Loucy (cell line): ENCODE results near the gene DNAL4.

Source experiments
- H2AFZ ChIP-seq: fragments of 200-600 bp; sonication (generic); 2 replicates; pipeline ENCODE4 v1.6.0; 2016; ENCODE audit warnings: antibody characterized with exemption, mild to moderate bottlenecking, low read length, moderate library complexity
- H3F3A ChIP-seq: fragments of 200-600 bp; 2 replicates; pipeline ENCODE4 v1.6.0; 2016; ENCODE audit warnings: antibody characterized with exemption, low read depth, mild to moderate bottlenecking
- H3K27me3 ChIP-seq: fragments of 200-600 bp; sonication (generic); 2 replicates; pipeline ENCODE4 v1.6.1; 2014; ENCODE audit warnings: low read length, mild to moderate bottlenecking; ENCODE audit not compliant: insufficient read depth, poor library complexity, severe bottlenecking
- H3K36me3 ChIP-seq: fragments of 200-600 bp; sonication (generic); 2 replicates; pipeline ENCODE4 v1.6.1; 2016; ENCODE audit warnings: low read length; ENCODE audit not compliant: insufficient read depth
- H3K4me1 ChIP-seq: fragments of 200-600 bp; sonication (generic); 2 replicates; pipeline ENCODE4 v1.5.1; 2014; ENCODE audit warnings: low read length, mild to moderate bottlenecking; ENCODE audit not compliant: insufficient read depth, poor library complexity, severe bottlenecking
- H3K4me2 ChIP-seq: fragments of 200-600 bp; sonication (generic); 2 replicates; pipeline ENCODE4 v1.6.0; 2014; ENCODE audit warnings: antibody characterized with exemption, low read length, low read depth, mild to moderate bottlenecking; ENCODE audit not compliant: poor library complexity, severe bottlenecking
- H3K4me3 ChIP-seq: fragments of 200-600 bp; sonication (generic); 2 replicates; pipeline ENCODE4 v1.5.1; 2014; ENCODE audit warnings: low read length, mild to moderate bottlenecking, mixed read lengths; ENCODE audit not compliant: poor library complexity, severe bottlenecking
- H3K79me2 ChIP-seq: fragments of 200-600 bp; sonication (generic); 2 replicates; pipeline ENCODE4 v1.6.1; 2014; ENCODE audit warnings: low read length; ENCODE audit not compliant: insufficient read depth
- H3K9ac ChIP-seq: fragments of 200-600 bp; sonication (generic); 2 replicates; pipeline ENCODE4 v1.6.0; 2014; ENCODE audit warnings: mild to moderate bottlenecking, low read depth, low read length, moderate library complexity; ENCODE audit not compliant: poor library complexity, severe bottlenecking
- H3K9me2 ChIP-seq: fragments of 200-600 bp; sonication (generic); replicated peaks from 2 replicates; pipeline ENCODE4 v1.6.1; 2016; ENCODE audit warnings: low read depth, low read length, mixed read lengths
- H3K9me3 ChIP-seq: fragments of 200-600 bp; sonication (generic); 2 replicates; pipeline ENCODE4 v1.6.1; 2014; ENCODE audit warnings: mild to moderate bottlenecking, antibody characterized with exemption, low read length, low read depth; ENCODE audit not compliant: insufficient read depth
- H4K20me1 ChIP-seq: fragments of 200-600 bp; sonication (generic); 2 replicates; pipeline ENCODE4 v1.6.0; 2014; ENCODE audit warnings: antibody characterized with exemption, low read length, mild to moderate bottlenecking; ENCODE audit not compliant: insufficient read depth, poor library complexity, severe bottlenecking
- EZH2phosphoT487 ChIP-seq: fragments of 200-600 bp; IDR thresholded peaks from 2 replicates; pipeline ENCODE4 v1.6.1; 2018; ENCODE audit warnings: antibody characterized with exemption, mild to moderate bottlenecking, moderate library complexity, borderline replicate concordance
- TF ChIP-seq, protein P1 (sequence below): fragments of 200-600 bp; sonication (generic); conservative IDR thresholded peaks from 2 replicates; pipeline ENCODE4 v1.5.1; 2014; ENCODE audit warnings: mild to moderate bottlenecking, antibody characterized with exemption, low read length

Gene DNAL4

GRCh38 chr22:38832005-38832978 lies 38.3 kb upstream of the DNAL4 start:
- Histone ChIP-seq H2AFZ (no peak overlapping the region), H3K36me3 (no peaks in the 10 kb centered on the region), H4K20me1 (no peaks in the 10 kb centered on the region), H3F3A (no peaks in the 10 kb centered on the region), H3K9me3 (no peaks in the 10 kb centered on the region), H3K27me3 (no peaks in the 10 kb centered on the region), H3K9me2 (no peaks in the 10 kb centered on the region), H3K4me3 (no peak overlapping the region), H3K4me2 (no peak overlapping the region), H3K79me2 (no peaks in the 10 kb centered on the region), H3K4me1 (no peaks in the 10 kb centered on the region), H3K9ac (no peak overlapping the region)
- TF ChIP-seq, protein P1, sequence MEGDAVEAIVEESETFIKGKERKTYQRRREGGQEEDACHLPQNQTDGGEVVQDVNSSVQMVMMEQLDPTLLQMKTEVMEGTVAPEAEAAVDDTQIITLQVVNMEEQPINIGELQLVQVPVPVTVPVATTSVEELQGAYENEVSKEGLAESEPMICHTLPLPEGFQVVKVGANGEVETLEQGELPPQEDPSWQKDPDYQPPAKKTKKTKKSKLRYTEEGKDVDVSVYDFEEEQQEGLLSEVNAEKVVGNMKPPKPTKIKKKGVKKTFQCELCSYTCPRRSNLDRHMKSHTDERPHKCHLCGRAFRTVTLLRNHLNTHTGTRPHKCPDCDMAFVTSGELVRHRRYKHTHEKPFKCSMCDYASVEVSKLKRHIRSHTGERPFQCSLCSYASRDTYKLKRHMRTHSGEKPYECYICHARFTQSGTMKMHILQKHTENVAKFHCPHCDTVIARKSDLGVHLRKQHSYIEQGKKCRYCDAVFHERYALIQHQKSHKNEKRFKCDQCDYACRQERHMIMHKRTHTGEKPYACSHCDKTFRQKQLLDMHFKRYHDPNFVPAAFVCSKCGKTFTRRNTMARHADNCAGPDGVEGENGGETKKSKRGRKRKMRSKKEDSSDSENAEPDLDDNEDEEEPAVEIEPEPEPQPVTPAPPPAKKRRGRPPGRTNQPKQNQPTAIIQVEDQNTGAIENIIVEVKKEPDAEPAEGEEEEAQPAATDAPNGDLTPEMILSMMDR, result no peak
- TF ChIP-seq EZH2phosphoT487, result no peak

DNA sequence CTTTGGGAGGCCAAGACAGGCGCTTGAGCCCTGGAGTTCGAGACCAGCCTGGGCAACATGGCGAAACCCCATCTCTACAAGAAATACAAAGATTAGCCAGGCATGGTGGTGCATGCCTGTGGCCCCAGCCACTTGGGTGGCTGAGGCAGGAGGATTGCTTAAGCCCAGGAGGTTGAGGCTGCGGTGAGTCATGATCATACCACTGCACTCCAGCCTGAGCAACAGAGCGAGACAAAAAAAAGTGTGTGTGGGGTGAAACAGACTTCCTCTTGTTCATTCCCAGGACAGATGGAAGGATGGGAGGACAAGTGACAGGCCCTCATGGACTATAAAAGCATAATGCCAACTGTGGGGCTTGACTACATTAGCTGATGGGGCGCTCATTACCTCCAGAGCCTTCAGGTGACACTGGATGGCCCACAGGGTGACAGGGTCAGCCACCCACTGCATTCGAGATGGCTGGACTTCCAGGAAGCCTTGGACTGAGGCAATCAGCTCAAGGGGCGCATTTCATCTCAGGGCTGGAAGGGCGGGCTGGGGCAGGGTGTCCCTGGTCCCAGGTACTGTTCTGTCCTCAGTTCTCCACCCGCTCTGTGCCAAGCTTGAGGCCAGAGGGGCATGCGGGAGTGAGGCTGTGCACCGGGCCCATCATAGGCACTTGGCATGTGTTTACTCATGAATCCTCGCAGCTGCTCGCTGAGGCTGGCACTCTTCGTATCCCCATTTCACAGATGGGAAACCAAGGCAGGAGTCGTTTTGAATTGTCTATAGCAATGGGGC lies 37.4 kb upstream of the DNAL4 start:
- no peaks in the 10 kb centered on the region for H4K20me1 ChIP-seq
- no peak overlapping the region for H3K4me2 ChIP-seq
- H3F3A ChIP-seq, result no peaks in the 10 kb centered on the region
- no peaks in the 10 kb centered on the region for H3K79me2 ChIP-seq
- H3K9me3 ChIP-seq, result no peaks in the 10 kb centered on the region
- no peaks in the 10 kb centered on the region for H3K27me3 ChIP-seq
- H3K4me1 ChIP-seq, result no peaks in the 10 kb centered on the region
- H3K36me3 ChIP-seq, result no peaks in the 10 kb centered on the region
- no peak overlapping the region for H3K9ac ChIP-seq
- H2AFZ ChIP-seq, result no peak overlapping the region
- H3K4me3 ChIP-seq, result no peak overlapping the region
- H3K9me2 ChIP-seq, result no peaks in the 10 kb centered on the region
- TF ChIP-seq, protein P1, result no peak
- TF ChIP-seq EZH2phosphoT487, result no peak

DNA sequence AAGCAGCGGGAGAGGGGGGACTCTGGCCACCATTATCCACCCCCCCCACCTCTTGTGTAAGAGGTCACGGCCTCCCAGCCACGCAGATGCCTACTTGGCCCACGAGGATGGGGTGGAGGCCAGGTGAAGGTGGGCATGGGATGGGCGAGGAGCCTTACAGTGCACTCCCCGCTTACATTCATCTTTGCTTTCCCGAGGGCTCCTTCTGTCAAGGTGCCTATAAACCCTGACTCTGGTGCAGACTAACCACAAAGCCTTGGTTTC lies 36.8 kb upstream of the DNAL4 start:
- Histone ChIP-seq H3K4me2 (no peak overlapping the region), H3K4me1 (no peaks in the 10 kb centered on the region), H3K4me3 (no peak overlapping the region), H3F3A (no peaks in the 10 kb centered on the region), H2AFZ (no peak overlapping the region), H3K9ac (no peak overlapping the region), H3K27me3 (no peaks in the 10 kb centered on the region), H3K36me3 (no peaks in the 10 kb centered on the region), H3K9me2 (no peaks in the 10 kb centered on the region), H4K20me1 (no peaks in the 10 kb centered on the region), H3K79me2 (no peaks in the 10 kb centered on the region), H3K9me3 (no peaks in the 10 kb centered on the region)
- no peak for TF ChIP-seq EZH2phosphoT487
- TF ChIP-seq, protein P1, result no peak
